Pancreas (tissue), 10 donors: ENCODE measurements around the gene SLC7A4. TPM values are rescaled to one million over a fixed set of nuclear protein-coding genes. Genes with fewer than 3 reads are reported as not detected.
A peak's percentile ranks its signal among the peaks of the same experiment; 100 is the strongest.

Source experiments
- ATAC-seq, 4 donors: fragments of 200-7000 bp; cut with Tn5 transposase; one replicate each; pipeline versions ENCODE4 v1.8.0 to v1.9.1; 2020; ENCODE audit warnings: mild to moderate bottlenecking in 4 of 4, moderate library complexity in 4 of 4
- DNase-seq, 6 donors: peaks; one replicate each; pipeline ENCODE4 v3.0.0-alpha.2; 2020
- FAIRE-seq: peaks from 2 replicates; lab custom pipeline; 2012; peaks lifted over from hg19 to GRCh38; lab: Jason Lieb, UNC
- H3K27ac ChIP-seq, 4 donors: fragments of 200-600 bp; sonication (generic); 1 replicate in 3 of 4; 2 replicates in 1 of 4; pipeline versions ENCODE4 v1.5.0 to v1.8.0; 2020
- H3K27me3 ChIP-seq, 4 donors: fragments of 200-600 bp; one replicate each; pipeline ENCODE4 v1.8.0; 2021
- H3K36me3 ChIP-seq, 3 donors: fragments of 200-600 bp; sonication (generic) in 1 of 3; one replicate each; pipeline versions ENCODE4 v1.5.0 to v1.8.0; 2020 to 2021
- H3K4me1 ChIP-seq, 3 donors: fragments of 200-600 bp; one replicate each; pipeline ENCODE4 v1.8.0; 2021
- H3K4me3 ChIP-seq, 4 donors: fragments of 200-600 bp; sonication (generic) in 2 of 4; one replicate each; pipeline versions ENCODE4 v1.5.0 to v1.8.0; 2020 to 2021
- H3K9me3 ChIP-seq, 4 donors: fragments of 200-600 bp; one replicate each; pipeline ENCODE4 v1.8.0; 2021
- CTCF ChIP-seq, 4 donors: fragments of 200-600 bp; sonication (generic) in 3 of 4; IDR thresholded peaks; one replicate each; pipeline versions ENCODE4 v1.5.0 to v1.8.0; 2021; ENCODE audit warnings: antibody characterized with exemption in 4 of 4
- WGBS, 2 donors: extraction: QIAGEN DNeasy Blood & Tissue Kit; methylation state at CpG; one replicate each; pipeline ENCODE4 v1.1.7; 2013; 5-methylcytosine and 5-hydroxymethylcytosine counted together
- intact Hi-C, 3 donors: fragments of 100-400 bp; cut with DNase I; formaldehyde crosslinking; loops; one replicate each; pipeline versions ENCODE4 v1.11.1 to v1.14.2; 2022
- polyA plus RNA-seq, 2 donors: library from polyadenylated mRNA; stranded (reverse); fragments of 200-250 nt; gene quantifications; one replicate each; pipeline ENCODE4 v1.2.3, GENCODE V29; 2013
- total RNA-seq, 6 donors: library from RNA; stranded (reverse); fragmentation: NEBNext Ultra II Directional in 4 of 6; extraction: Animal tissue kit (Norgen Biotek cat#: 25700) in 4 of 6; gene quantifications; one replicate each; pipeline versions ENCODE4 v1.2.1 to v1.2.4, GENCODE V29; 2021 to 2023
- donor health status: healthy with polysubstance abuse.
- donor health status: DM: no; HTN: no; CAD: no; lungs with moderate emphysema.
- donor health status: DM: no; HTN: no; CAD: no.
- donor health status: control.
- donor health status: control.
- donor health status: Bipolar disorder and iron deficiency.
- donor health status: DM: yes; HTN: yes; CAD: no.
- donor health status: DM: no; HTN: no; CAD: no.
- donor health status: DM: no; HTN: no; CAD: no.
- donor health status: DM: yes; HTN: yes; CAD: no.

The SLC7A4 gene
- total and polyA plus RNA-seq, 8 donors: 0.09 to 1.4 (median 0.20) TPM; not detected in 1

DNA sequence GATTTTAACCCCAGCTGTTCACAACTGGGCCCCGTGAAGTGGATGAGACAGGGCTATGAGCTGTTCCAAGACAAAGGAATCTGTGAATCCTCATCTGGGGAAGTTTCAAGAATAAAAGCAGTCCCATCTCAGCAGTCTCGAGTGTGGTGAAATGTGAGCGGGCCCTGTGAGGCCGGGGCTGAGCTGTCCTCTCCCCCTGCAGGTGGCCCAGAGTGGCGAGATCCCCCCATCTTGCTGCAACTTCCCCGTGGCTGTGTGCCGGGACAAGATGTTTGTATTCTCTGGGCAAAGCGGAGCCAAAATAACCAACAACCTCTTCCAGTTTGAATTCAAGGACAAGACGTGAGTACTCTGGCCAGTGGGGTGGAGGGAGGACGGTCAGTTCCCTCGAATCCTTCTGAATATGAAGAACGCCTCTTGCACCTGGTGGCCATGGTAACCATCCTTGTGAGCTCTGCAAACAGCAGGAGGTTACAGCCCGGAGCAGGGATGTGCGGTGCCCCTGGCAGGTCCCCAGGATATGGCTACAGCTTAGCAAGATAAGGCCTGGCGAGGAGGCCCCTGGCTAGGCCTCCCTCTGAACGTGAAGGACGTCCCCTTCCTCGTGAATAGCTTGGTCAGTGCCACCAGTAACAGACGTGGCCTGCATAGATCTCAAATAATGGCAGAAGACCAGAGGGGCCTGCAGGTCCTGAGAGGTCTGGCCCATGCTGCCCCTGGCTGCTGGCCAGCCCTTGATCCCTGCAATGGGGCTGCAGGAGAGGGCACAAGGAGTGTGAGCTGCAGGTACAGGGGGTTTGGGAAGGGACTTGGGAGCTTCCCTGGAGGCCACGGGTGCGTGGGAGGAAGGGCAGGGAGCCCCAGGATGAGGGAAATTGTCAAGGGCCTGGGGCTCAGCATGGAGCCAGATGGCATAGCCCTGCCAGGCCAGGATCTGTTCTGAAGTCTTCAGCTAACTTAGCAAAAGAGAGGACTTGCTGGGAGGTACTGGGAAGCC is 41.9 kb downstream of the SLC7A4 start:
- WGBS, 2 donors: 66 to 68% methylated on average over 21 of the region's 21 CpGs
- DNase-seq (no peak), FAIRE-seq (no peak), ATAC-seq (peak in 1 of 4 donors; percentile 34)
- Histone ChIP-seq H3K27ac (no peak overlapping the region), H3K27me3 (no peaks in the 10 kb centered on the region), H3K36me3 (peaks cover 0 to 24% (median 0%) of the 10 kb centered on the region in 3 donors), H3K4me1 (no peaks in the 10 kb centered on the region), H3K4me3 (no peak overlapping the region), H3K9me3 (no peaks in the 10 kb centered on the region)
- TF ChIP-seq CTCF (IDR thresholded peaks at IDR 0.05): no peak
- intact Hi-C loops: no loop called here

GRCh38 chr22:20989323-20990138 is 42.8 kb downstream of the SLC7A4 start:
- H3K4me1 ChIP-seq: no peaks in the 10 kb centered on the region
- DNase-seq (no peak), FAIRE-seq (no peak), ATAC-seq (no peak)
- H3K4me3 ChIP-seq: no peak overlapping the region
- H3K27ac ChIP-seq: no peak overlapping the region
- intact Hi-C loops: no loop called here
- 65 to 86% methylated on average over 15 to 17 of the region's 17 CpGs for WGBS, 2 donors
- H3K9me3 ChIP-seq: no peaks in the 10 kb centered on the region
- H3K27me3 ChIP-seq: no peaks in the 10 kb centered on the region
- peaks cover 0 to 24% (median 0%) of the 10 kb centered on the region in 3 donors for H3K36me3 ChIP-seq
- TF ChIP-seq CTCF (IDR thresholded peaks at IDR 0.05): no peak

- FAIRE-seq: no peak
- Histone ChIP-seq H3K36me3 (peaks cover 0 to 24% (median 0%) of the 10 kb centered on the region in 3 donors), H3K27me3 (no peaks in the 10 kb centered on the region), H3K4me3 (no peak overlapping the region), H3K4me1 (no peaks in the 10 kb centered on the region), H3K27ac (no peak overlapping the region), H3K9me3 (no peaks in the 10 kb centered on the region)
- ATAC-seq: no peak
- intact Hi-C loops: no loop called here
- 92 to 97% methylated on average over 15 to 16 of the region's 16 CpGs for WGBS, 2 donors
- TF ChIP-seq CTCF (IDR thresholded peaks at IDR 0.05): no peak
- peak in 1 of 6 donors; percentile 49 for DNase-seq
These were observed 43.6 kb downstream of the SLC7A4 start for GRCh38 chr22:20988573-20989322.

- DNase-seq (peak in 1 of 6 donors; percentile 50), ATAC-seq (no peak), FAIRE-seq (no peak)
- no peak overlapping the region for H3K4me3 ChIP-seq
- no peaks in the 10 kb centered on the region for H3K9me3 ChIP-seq
- H3K27me3 ChIP-seq: no peaks in the 10 kb centered on the region
- H3K36me3 ChIP-seq: peaks cover 0 to 17% (median 0%) of the 10 kb centered on the region in 3 donors
- no peak overlapping the region for H3K27ac ChIP-seq
- intact Hi-C loops: no loop called here
- H3K4me1 ChIP-seq: peaks cover 0 to 6% (median 0%) of the 10 kb centered on the region in 3 donors
- WGBS, 2 donors: 89 to 94% methylated on average over 14 of the region's 14 CpGs
- no peak for TF ChIP-seq CTCF (IDR thresholded peaks at IDR 0.05)
These were observed 45.0 kb downstream of the SLC7A4 start for GRCh38 chr22:20987375-20987774.
